ENCODE results near the gene SLCO1A2. TPM values are rescaled to one million over a fixed set of nuclear protein-coding genes. Genes with fewer than 3 reads are reported as not detected.
"Not testable (repeated sequence)": the region's sequence is repeated elsewhere in the genome, so short reads cannot be mapped to it uniquely, and the experiment has no call there.

SLCO1A2 gene, protein sequence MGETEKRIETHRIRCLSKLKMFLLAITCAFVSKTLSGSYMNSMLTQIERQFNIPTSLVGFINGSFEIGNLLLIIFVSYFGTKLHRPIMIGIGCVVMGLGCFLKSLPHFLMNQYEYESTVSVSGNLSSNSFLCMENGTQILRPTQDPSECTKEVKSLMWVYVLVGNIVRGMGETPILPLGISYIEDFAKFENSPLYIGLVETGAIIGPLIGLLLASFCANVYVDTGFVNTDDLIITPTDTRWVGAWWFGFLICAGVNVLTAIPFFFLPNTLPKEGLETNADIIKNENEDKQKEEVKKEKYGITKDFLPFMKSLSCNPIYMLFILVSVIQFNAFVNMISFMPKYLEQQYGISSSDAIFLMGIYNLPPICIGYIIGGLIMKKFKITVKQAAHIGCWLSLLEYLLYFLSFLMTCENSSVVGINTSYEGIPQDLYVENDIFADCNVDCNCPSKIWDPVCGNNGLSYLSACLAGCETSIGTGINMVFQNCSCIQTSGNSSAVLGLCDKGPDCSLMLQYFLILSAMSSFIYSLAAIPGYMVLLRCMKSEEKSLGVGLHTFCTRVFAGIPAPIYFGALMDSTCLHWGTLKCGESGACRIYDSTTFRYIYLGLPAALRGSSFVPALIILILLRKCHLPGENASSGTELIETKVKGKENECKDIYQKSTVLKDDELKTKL
- polyA plus RNA-seq = not detected

DNA sequence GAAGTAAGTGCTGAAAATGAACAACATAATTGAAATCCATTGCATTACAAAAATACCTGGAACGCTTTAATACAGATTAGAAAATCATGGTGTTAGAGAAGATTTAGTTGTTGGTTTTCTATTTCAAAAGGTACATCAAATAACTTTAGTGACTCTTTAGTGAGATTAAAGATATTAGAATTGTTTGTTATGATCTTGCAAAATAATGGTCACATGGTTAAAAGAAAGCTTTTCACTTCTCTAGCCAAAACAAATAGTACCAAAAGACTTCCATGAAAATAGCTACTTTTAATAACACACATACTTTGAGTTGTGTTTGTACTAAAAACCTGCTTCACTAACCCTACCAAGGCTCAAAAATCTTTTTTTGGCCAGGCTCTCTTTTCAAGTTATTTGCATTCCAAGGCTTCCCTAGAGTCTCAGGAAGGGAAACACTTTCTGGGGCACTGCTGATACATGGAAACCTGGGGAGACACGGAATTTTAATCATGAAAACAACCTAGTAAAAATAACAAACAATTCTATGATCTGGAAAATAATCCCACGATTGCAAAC, at the start of gene SLCO1A2:
Gene SLCO1A2, minus strand, starts transcription at position 147 of the 555 bp plus-strand sequence. CDS start 270 bp downstream, outside the sequence.
- Mint-ChIP-seq H3K4me3 (no peak within 1 kb of the TSS), H3K9me3 (peaks cover 0 to 8% (median 2%) of the 10 kb centered on the region in 3 donors), H3K27ac (no peak within 1 kb of the TSS), H3K36me3 (peaks cover 1% of the 10 kb centered on the region), H3K27me3 (no peaks in the 10 kb centered on the region), H3K4me1 (no peaks in the 10 kb centered on the region)

DNA sequence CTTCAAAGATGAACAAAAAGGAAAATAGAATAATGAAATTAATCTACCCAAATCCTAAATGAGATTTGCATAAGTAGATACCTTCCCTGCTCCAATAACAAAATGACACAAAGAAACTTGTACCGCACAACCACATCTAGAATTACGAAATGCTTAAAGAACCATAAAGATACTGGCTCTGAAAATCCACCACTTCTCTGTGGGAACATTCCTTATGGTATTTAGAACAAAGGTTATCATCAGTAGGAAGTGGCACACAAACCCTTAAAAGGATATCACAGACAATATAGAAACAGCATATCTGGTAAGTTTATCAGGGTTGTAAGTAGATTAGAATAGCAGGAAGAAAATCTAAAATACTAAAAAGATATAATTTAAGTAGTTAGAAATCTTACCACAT, 49.5 kb upstream of the SLCO1A2 start:
- Mint-ChIP-seq H3K36me3 (no peaks in the 10 kb centered on the region), H3K9me3 (no peaks in the 10 kb centered on the region), H3K27ac (no peak overlapping the region), H3K4me1 (no peaks in the 10 kb centered on the region), H3K27me3 (no peaks in the 10 kb centered on the region), H3K4me3 (no peak overlapping the region)

DNA sequence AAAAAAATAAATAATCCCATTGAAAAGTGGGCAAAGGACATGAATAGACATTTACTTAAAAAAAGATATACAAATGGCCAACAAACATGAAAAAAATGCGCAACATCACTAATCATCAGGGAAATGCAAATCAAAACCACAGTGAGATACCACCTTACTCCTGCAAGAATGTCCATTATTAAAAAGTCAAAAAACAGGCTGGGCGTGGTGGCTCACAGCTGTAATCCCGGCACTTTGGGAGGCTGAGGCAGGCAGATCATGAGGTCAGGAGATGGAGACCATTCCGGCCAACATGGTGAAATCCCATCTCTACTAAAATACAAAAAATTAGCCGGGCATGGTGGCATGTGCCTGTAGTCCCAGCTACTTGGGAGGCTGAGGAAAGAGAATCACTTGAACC, 46.6 kb upstream of the SLCO1A2 start:
- not testable (repeated sequence) for H3K36me3 Mint-ChIP-seq, H3K27ac Mint-ChIP-seq, H3K9me3 Mint-ChIP-seq, H3K4me1 Mint-ChIP-seq, H3K4me3 Mint-ChIP-seq, H3K27me3 Mint-ChIP-seq

DNA sequence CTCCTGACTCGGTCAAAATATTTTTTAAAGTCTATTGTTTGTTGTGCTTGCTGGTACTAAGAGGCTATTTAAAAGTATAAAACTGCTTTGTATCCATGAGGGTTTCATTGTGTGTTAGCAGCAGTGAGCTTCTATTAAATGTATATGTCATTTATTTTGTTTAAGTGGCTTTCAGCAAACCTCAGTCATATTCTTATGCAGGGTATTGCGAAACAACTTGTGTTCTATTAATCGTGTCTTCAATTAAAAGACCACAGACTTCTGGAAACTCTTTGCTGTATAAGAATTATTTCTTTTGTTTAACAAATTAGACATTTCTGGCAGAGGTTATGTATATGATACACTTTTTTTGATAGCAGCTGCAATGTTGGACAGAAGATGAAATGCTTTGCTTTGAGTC, 44.5 kb upstream of the SLCO1A2 start:
- no peaks in the 10 kb centered on the region for H3K36me3 Mint-ChIP-seq
- H3K4me3 Mint-ChIP-seq = no peak overlapping the region
- H3K4me1 Mint-ChIP-seq = no peaks in the 10 kb centered on the region
- no peaks in the 10 kb centered on the region for H3K27me3 Mint-ChIP-seq
- H3K27ac Mint-ChIP-seq = no peak overlapping the region
- H3K9me3 Mint-ChIP-seq = peaks cover 0 to 2% (median 0%) of the 10 kb centered on the region in 3 donors

DNA sequence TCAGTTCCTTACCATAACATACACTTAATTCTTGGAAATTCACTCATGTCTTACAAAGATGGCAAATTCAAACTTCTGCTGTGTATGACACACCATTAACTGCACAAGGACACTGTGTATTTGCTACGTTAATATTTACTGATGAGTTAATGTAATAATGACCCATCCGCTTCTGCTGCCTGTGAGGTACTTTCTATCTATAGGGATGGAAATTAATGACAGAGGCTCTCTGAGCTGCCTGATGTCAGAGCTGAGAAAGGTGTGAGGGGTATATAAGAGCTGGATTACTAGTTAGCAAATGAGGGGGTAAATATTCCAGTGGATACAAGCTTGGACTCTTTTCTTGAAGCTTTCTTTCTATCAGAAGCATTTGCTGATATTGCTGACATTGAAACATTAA, 37.9 kb upstream of the SLCO1A2 start, which contains the start of gene IAPP:
Gene IAPP, plus strand, starts transcription at position 301 of the 400 bp plus-strand sequence. CDS start 450 bp downstream, outside the sequence.
- no peak within 1 kb of the TSS for H3K27ac Mint-ChIP-seq
- peaks cover 0 to 6% (median 2%) of the 10 kb centered on the region in 3 donors for H3K4me1 Mint-ChIP-seq
- H3K4me3 Mint-ChIP-seq = no peak within 1 kb of the TSS
- H3K36me3 Mint-ChIP-seq = no peaks in the 10 kb centered on the region
- H3K27me3 Mint-ChIP-seq = no peaks in the 10 kb centered on the region
- peaks cover 0 to 2% (median 0%) of the 10 kb centered on the region in 3 donors for H3K9me3 Mint-ChIP-seq

DNA sequence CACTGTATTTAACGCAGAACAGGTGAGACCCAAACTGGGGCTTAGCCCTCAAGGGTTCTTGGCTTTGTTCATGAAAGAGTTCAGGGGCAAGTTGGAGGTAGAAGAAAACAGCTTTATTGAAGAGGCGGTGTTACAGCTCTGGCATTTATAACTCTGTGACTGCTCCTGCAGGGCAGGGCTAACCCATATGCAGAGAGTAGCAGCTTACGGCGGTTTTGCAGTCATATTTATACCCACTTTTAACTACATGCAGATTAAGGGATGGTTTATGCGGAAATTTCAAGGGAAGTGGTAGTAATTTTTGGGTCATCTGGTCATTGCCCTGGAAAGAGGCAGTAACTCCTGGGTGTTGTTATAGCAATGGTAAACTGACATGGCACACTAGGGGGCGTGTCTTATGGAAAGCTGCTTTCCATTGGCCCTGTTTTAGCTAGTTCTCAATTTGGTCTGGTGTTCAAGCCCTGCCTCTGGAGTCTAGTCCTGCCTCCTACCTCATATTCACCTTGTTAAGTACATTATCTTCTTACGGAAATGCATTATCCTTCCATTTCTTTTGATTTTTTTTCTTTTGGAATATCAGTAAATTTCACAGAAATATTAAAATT, 36.2 kb upstream of the SLCO1A2 start:
- Mint-ChIP-seq H3K9me3 (no peaks in the 10 kb centered on the region), H3K4me3 (no peak overlapping the region), H3K36me3 (peaks cover 1% of the 10 kb centered on the region), H3K27ac (no peak overlapping the region), H3K4me1 (peaks cover 0 to 6% (median 2%) of the 10 kb centered on the region in 3 donors), H3K27me3 (no peaks in the 10 kb centered on the region)

DNA sequence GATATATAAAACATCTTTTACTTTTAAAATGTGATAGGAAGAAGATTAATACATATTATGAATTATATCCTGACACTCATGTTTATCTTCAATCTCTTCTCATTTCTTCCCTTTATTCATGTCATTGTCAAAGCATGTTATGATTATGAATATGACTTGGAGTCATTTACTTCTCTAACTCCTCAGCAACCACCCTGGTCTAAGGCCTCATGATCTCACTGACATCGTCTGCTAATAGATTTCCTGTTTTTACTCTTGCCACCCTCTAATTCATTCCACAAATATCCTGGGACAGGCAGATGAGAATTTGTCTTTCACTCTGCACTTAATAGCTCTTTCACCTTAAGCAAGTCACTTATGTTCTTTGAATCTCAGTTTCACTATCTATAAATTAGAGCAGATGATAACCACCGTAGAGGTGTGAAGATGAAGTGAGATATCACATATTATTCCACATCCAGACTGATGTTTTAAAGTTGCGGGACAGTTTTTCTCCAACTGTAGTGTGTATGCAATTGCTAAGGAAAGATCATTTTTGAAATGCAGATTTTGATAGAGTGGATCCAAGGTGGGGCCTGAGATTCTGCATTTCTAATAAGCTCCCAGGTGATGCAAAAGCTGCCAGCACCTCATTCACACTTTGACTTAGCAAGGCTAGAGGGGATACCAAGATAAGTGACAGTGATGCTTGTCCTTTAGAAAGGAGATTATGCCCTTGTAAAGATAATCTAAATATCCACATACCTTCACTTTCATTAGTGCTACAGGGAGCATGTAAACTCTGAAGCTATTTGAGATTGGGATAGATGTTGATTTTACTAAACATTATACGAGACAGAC, 34.6 kb upstream of the SLCO1A2 start:
- peaks cover 3% of the 10 kb centered on the region for H3K36me3 Mint-ChIP-seq

DNA sequence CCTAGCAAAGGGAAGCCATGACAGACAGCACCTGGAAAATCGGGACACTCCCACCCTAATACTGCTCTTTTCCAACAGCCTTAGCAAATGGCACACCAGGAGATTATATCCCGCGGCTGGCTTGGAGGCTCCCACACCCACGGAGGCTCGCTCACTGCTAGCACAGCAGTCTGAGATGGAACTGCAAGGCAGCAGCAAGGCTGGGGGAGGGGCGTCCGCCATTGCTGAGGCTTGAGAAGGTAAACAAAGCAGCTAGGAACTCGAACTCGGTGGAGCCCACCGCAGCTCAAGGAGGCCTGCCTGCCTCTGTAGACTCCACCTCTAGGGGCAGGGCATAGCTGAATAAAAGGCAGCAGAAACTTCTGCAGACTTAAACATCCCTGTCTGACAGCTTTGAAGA, 25.9 kb upstream of the SLCO1A2 start:
- not testable (repeated sequence) for H3K27me3 Mint-ChIP-seq, H3K27ac Mint-ChIP-seq, H3K4me1 Mint-ChIP-seq, H3K9me3 Mint-ChIP-seq, H3K4me3 Mint-ChIP-seq, H3K36me3 Mint-ChIP-seq

More for the DNA sequence above, 34.6 kb upstream of the SLCO1A2 start:
- Mint-ChIP-seq H3K27me3 (no peaks in the 10 kb centered on the region), H3K4me3 (no peak overlapping the region), H3K4me1 (peaks cover 0 to 6% (median 2%) of the 10 kb centered on the region in 3 donors), H3K9me3 (peaks cover 0 to 4% (median 0%) of the 10 kb centered on the region in 3 donors), H3K27ac (no peak overlapping the region)

DNA sequence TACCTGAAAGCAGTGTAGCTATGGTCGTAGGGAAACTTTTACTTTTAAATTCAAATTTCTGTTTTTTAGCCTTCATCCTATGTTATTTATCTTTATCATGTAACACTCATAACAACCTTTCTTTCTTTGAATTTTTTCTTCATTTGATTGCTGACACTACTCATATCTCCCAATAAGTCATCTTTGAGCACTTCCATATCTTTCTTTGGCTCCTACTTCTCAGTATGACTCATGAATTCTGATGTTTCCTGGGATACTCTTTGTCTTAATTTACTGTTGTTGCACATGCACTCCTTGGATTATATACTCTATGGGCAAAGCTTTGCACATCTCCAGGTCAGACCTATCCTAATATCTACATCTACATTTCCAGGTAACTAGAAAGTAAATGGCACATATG, 19.9 kb upstream of the SLCO1A2 start:
- Mint-ChIP-seq H3K27ac (no peak overlapping the region), H3K4me1 (no peaks in the 10 kb centered on the region), H3K36me3 (no peaks in the 10 kb centered on the region), H3K9me3 (peaks cover 0 to 2% (median 0%) of the 10 kb centered on the region in 3 donors), H3K27me3 (peaks cover 2% of the 10 kb centered on the region), H3K4me3 (no peak overlapping the region)

DNA sequence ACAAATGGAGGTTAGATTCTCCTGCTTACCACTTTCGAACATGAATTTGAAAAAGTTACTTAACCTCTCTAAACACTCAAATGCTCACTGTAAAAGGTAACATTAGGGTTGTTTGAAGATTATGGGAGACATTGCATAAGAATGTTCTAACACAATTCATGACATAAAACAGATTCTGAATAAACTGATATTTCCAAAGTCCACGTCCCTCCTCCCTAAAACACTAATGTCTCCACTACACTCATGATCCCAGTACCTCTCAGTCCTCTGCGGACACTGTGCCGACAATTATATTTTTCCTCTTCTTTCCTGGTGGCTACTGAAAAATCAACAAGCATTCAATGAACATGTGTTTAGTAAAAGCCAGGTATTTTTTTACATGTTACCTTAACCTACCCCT, 19.2 kb upstream of the SLCO1A2 start:
- H3K9me3 Mint-ChIP-seq = no peaks in the 10 kb centered on the region

DNA sequence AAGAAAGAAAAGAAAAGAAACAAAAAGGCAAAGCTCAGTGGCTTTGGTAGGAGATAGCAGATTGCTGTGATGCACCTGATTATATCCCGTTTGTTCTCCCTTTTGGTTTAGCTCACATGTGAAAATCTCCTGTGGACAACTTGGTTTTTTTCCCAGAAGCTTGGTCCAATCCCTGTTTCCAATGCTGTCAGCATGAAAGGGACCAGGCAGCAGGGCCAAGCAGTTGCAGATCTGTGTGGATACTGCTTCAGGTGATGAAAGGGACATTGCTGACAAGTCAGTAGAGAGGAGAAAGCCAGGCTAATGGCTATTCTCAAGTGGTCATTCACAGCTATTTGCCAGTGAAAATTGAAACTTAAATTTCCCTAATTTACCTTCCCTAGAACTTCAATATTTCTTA, 18.8 kb upstream of the SLCO1A2 start:
- Mint-ChIP-seq H3K9me3 (no peaks in the 10 kb centered on the region), H3K4me3 (no peak overlapping the region), H3K27ac (no peak overlapping the region), H3K27me3 (peaks cover 2% of the 10 kb centered on the region), H3K4me1 (no peaks in the 10 kb centered on the region), H3K36me3 (no peaks in the 10 kb centered on the region)

More for the DNA sequence above, 19.2 kb upstream of the SLCO1A2 start:
- no peaks in the 10 kb centered on the region for H3K4me1 Mint-ChIP-seq
- peaks cover 2% of the 10 kb centered on the region for H3K27me3 Mint-ChIP-seq
- H3K4me3 Mint-ChIP-seq = no peak overlapping the region
- no peak overlapping the region for H3K27ac Mint-ChIP-seq
- H3K36me3 Mint-ChIP-seq = no peaks in the 10 kb centered on the region

DNA sequence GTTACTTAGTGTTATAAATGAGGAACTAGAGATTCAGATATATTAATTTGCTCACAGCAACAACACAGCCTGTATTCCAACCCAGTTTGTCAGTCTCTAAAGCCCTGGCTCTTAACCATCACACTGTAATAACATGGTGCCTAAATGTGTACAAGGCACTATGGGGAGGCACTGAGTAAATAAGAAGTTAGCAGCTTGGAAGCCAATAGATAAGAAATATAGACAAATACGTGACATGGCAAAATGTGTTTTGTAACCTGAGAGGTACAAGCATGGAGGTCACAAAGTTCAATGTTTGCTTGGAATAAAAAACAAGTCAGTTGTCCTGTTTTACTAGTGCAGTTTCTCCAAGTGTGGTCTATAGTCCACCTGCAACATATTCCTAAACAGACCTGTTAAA, 16.3 kb upstream of the SLCO1A2 start:
- Mint-ChIP-seq H3K4me1 (no peaks in the 10 kb centered on the region), H3K9me3 (no peaks in the 10 kb centered on the region), H3K27ac (no peak overlapping the region), H3K27me3 (peaks cover 2% of the 10 kb centered on the region), H3K36me3 (no peaks in the 10 kb centered on the region), H3K4me3 (no peak overlapping the region)

DNA sequence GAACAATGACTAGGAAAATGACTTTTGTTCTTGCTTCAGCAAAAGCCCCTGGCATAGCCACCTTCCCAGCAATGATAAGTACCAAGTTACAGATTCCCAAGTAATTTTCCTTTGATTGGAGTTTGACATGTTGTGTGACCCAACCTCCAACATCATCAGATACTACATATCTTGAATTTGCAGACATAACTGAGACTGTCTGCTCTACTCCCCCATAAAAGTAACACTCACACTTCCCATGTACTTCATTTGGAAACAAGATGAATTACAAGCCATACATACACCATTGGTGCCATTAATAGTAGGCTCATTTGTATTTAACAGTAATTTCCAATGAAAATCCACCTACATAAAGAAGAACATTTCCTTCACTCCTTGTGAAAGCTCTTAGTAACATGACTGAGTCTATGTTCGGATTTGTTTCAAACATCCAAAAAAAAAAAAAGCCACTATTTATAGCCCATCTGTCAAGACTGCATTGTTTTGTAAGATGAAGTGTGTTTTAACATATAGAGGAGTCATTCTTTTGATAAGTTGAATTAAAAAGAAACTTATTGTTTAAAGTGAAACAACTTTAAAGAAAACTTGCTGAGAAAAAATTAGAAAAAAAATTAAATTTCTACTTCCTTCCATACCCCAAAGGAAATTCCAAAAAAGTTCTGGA, 12.0 kb upstream of the SLCO1A2 start:
- Mint-ChIP-seq H3K4me3 (no peak overlapping the region), H3K36me3 (no peaks in the 10 kb centered on the region), H3K27me3 (no peaks in the 10 kb centered on the region), H3K9me3 (no peaks in the 10 kb centered on the region), H3K27ac (no peak overlapping the region), H3K4me1 (no peaks in the 10 kb centered on the region)

DNA sequence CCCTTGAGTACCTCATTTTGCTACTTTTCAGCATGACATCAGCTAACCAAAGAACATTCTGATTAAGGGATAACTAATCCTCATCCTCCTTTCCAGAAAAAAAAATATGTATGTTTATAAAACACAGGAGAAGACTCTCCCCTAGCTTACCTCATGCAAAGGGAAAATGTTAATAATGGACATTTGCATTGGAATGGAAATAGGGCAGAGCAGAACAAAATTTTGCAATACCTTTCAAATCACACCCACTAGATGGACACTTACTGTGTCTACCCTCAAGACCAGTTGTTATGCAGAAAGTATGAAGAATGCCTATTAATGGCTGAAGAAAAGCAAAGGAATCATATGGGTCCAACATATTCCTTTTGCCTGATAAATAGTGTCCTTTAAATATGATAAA, 8.9 kb upstream of the SLCO1A2 start:
- Mint-ChIP-seq H3K9me3 (no peaks in the 10 kb centered on the region), H3K4me3 (no peak overlapping the region), H3K27me3 (no peaks in the 10 kb centered on the region), H3K27ac (no peak overlapping the region), H3K4me1 (no peaks in the 10 kb centered on the region), H3K36me3 (no peaks in the 10 kb centered on the region)

Data from IgD-negative memory B cell (primary cell).